ENCODE data around the gene NECTIN4. TPM values are rescaled to one million over a fixed set of nuclear protein-coding genes. Genes with fewer than 3 reads are reported as not detected.

Gene NECTIN4
- total RNA-seq, 1 donor from 2014 or later = 1.9 TPM

DNA sequence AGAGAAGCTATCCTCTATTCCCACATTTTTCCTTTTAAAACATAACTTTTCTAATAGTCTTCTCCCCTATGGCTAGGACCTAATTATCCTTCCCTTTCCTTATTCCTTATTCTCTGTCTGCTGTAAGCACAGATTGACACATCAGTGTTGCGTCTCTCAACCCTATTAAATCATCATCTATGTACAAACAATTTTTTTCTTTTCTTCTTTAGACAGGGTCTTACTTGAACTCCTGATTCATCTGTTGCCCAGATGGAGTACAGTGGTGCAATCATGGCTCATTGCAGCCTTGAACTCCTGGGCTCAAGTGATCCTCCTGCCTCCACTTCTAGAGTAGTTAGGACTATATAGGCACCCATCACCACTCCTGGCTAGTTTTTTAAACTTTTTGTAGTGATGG is 17.1 kb upstream of the NECTIN4 start:
- TF ChIP-seq, protein P1, sequence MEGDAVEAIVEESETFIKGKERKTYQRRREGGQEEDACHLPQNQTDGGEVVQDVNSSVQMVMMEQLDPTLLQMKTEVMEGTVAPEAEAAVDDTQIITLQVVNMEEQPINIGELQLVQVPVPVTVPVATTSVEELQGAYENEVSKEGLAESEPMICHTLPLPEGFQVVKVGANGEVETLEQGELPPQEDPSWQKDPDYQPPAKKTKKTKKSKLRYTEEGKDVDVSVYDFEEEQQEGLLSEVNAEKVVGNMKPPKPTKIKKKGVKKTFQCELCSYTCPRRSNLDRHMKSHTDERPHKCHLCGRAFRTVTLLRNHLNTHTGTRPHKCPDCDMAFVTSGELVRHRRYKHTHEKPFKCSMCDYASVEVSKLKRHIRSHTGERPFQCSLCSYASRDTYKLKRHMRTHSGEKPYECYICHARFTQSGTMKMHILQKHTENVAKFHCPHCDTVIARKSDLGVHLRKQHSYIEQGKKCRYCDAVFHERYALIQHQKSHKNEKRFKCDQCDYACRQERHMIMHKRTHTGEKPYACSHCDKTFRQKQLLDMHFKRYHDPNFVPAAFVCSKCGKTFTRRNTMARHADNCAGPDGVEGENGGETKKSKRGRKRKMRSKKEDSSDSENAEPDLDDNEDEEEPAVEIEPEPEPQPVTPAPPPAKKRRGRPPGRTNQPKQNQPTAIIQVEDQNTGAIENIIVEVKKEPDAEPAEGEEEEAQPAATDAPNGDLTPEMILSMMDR (IDR thresholded peaks at IDR 0.05; ENCODE audit: unreplicated experiment) = no peak
- no peaks in the 10 kb centered on the region for H3K27me3 Mint-ChIP-seq
- H3K36me3 Mint-ChIP-seq (ENCODE audit: insufficient read depth) = peaks cover 8% of the 10 kb centered on the region

DNA sequence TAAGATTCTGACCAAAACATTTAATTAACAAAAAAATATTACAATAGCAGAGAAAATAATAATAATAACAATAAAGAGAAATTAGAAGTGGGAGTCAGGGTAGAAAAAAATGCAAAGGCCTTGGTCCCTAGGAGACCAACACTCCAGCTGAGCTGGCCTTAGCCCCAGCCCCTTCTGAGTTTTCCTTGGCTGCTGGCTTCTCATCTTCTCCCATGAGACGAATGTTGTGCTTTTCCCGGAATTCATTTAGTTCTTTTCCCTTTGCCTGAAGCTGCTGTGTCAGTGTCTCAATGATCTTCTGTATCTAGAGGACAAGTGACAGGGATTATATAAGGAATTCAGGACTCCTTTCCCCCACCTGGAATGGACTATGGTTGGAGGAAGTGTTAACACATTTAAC is 11.2 kb upstream of the NECTIN4 start:
- H3K9me3 Mint-ChIP-seq (ENCODE audit: low read depth) = no peaks in the 10 kb centered on the region
- H3K4me1 Mint-ChIP-seq (ENCODE audit: low read depth) = peaks cover 5% of the 10 kb centered on the region
- H3K36me3 Mint-ChIP-seq (ENCODE audit: insufficient read depth) = peaks cover 8% of the 10 kb centered on the region
- no peak for DNase-seq (ENCODE audit: low spot score, unreplicated experiment)
- no peak overlapping the region for H3K4me3 Mint-ChIP-seq (ENCODE audit: low read depth)
- no peak overlapping the region for H3K27ac Mint-ChIP-seq
- peaks cover 3% of the 10 kb centered on the region for H3K27me3 Mint-ChIP-seq
- TF ChIP-seq, protein P1 (IDR thresholded peaks at IDR 0.05; ENCODE audit: unreplicated experiment) = no peak

More for the DNA sequence above, 17.1 kb upstream of the NECTIN4 start:
- Mint-ChIP-seq H3K4me1 (ENCODE audit: low read depth) (no peaks in the 10 kb centered on the region), H3K9me3 (ENCODE audit: low read depth) (no peaks in the 10 kb centered on the region), H3K4me3 (ENCODE audit: low read depth) (no peak overlapping the region), H3K27ac (no peak overlapping the region)
- no peak for DNase-seq (ENCODE audit: low spot score, unreplicated experiment)

DNA sequence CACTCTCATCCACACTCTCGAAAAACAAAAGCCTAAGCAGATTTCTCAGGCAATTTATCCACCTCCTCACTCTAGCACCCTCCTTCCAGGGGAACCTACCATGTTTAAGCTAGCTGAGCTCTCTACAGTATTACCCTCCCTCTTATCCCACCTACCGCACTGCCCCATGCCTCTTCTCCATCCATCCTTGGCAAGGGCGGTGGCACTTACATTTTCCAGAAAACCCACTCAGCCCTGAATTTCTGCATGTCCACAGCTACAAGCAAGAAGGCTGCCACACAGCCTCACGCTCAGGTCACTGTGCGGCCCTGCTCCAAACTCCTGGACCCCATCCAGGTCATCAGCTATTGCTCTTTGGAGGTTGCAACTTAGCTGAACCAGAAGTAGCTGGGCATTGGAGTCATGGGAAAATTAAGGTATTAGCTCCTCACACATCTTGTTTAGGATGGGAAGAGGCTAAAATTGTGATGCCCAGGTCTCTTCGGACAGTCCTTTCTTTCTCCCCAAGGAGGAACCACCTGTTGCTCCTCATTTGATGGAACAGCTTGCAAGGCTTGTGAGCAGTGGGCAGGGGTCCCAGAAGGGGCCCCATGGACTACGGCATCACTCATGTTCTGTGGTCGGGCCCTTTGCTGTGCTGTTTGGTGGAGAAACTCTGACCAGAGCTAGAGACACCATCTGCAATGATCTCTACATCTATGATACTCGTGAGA is 9.9 kb upstream of the NECTIN4 start:
- Mint-ChIP-seq H3K9me3 (ENCODE audit: low read depth) (no peaks in the 10 kb centered on the region), H3K27me3 (peaks cover 9% of the 10 kb centered on the region), H3K27ac (peak overlapping the region; percentile 47), H3K4me1 (ENCODE audit: low read depth) (peaks cover 5% of the 10 kb centered on the region), H3K4me3 (ENCODE audit: low read depth) (peak overlapping the region; percentile 79), H3K36me3 (ENCODE audit: insufficient read depth) (peaks cover 6% of the 10 kb centered on the region)
- DNase-seq (ENCODE audit: low spot score, unreplicated experiment) = no peak
- TF ChIP-seq, protein P1 (IDR thresholded peaks at IDR 0.05; ENCODE audit: unreplicated experiment) = no peak

DNA sequence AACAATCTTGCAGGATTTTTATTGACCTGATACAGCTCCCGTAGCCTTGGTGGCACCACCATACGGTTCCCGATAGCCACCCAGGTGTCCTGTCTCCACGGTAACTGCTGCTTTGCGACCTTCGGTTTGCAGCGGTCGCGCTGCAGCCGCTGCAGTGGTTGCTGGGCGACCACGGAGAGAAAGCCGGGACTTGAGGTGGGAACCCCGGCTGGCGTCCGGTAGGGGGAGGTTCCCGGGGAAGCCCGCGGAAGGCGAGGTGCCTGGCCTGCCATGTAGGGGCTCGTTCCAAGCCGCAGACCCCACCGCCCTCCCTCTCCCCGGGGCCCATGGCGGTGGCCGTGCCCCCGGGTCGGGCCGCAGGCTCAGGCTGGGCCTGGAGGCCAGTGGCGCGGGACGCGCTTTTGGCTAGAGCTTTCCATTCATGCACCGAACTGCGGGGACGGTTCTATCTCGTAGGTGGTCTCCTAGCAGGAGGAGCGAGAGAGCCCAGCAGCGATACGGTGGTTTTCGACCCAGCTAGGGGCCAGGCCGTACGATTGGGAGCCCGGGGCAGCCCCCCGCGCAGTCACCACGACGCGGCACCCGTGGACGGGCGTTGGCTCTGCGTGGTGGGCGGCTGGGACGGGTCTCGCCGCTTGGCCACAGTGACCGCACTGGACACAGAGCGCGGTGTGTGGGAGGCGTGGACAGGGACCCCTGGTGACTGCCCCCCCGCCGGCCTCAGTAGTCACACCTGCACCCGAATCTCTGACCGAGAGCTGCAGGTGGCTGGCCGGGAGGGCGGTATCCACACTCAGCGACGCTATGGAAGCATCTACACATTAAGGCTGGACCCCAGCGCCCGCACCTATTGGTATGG is 9.1 kb upstream of the NECTIN4 start, which contains the start of gene KLHDC9:
KLHDC9 (plus strand) TSS at position 152 of the 859 bp plus-strand sequence; CDS start at position 327, 175 bp downstream.
- peaks cover 6% of the 10 kb centered on the region for H3K36me3 Mint-ChIP-seq (ENCODE audit: insufficient read depth)

DNA sequence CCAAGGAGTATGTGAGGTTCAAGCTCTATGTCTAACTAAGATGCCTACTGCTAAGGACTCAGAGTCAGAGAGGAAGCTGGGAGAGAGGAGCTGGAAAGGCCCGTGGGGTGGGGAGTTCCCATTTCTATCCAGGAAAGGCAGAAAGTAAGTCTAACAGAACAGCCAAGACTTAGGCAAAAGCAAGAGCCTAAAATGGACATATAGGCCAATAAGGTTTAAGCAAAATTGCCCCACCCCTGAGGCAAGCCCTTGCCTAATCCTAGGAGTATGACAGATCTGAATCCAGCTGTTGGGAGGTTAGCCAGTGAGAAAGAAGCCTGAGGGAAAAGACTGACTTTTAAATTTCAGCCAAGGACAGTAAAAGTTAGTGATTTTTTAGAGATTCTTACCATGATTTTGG is 7.2 kb upstream of the NECTIN4 start:
- Mint-ChIP-seq H3K4me3 (ENCODE audit: low read depth) (no peak overlapping the region), H3K4me1 (ENCODE audit: low read depth) (peaks cover 5% of the 10 kb centered on the region), H3K27me3 (peaks cover 9% of the 10 kb centered on the region), H3K9me3 (ENCODE audit: low read depth) (no peaks in the 10 kb centered on the region), H3K36me3 (ENCODE audit: insufficient read depth) (peaks cover 2% of the 10 kb centered on the region), H3K27ac (no peak overlapping the region)
- DNase-seq (ENCODE audit: low spot score, unreplicated experiment) = no peak
- TF ChIP-seq, protein P1 (IDR thresholded peaks at IDR 0.05; ENCODE audit: unreplicated experiment) = no peak

More for the DNA sequence above, 9.1 kb upstream of the NECTIN4 start, which contains the start of gene KLHDC9:
- Mint-ChIP-seq H3K27me3 (peaks cover 9% of the 10 kb centered on the region), H3K4me1 (ENCODE audit: low read depth) (peaks cover 5% of the 10 kb centered on the region), H3K4me3 (ENCODE audit: low read depth) (peak within 1 kb of the TSS; percentile 79), H3K27ac (peak within 1 kb of the TSS; percentile 98), H3K9me3 (ENCODE audit: low read depth) (no peaks in the 10 kb centered on the region)
- DNase-seq (ENCODE audit: low spot score, unreplicated experiment) = peak; percentile 88
- TF ChIP-seq, protein P1 (IDR thresholded peaks at IDR 0.05; ENCODE audit: unreplicated experiment) = peak; percentile 33

All from progenitor cell of endocrine pancreas (in vitro differentiated cells).